GM12874 (cell line): Measurements from ENCODE around the gene FRMPD4.

Source experiments
- CTCF ChIP-seq: IDR thresholded peaks from 2 replicates; pipeline ENCODE4 v1.5.1; 2011; ENCODE audit warnings: low read depth, mild to moderate bottlenecking, control low read depth, low read length, moderate library complexity; ENCODE audit not compliant: insufficient read depth

The FRMPD4 gene

GRCh38 chrX:12447448-12448064 lies 309.3 kb downstream of the FRMPD4 start:
- no peak for TF ChIP-seq CTCF

GRCh38 chrX:12452268-12452667 lies 314.0 kb downstream of the FRMPD4 start:
- TF ChIP-seq CTCF, result no peak

GRCh38 chrX:12460929-12461328 lies 322.7 kb downstream of the FRMPD4 start:
- TF ChIP-seq CTCF, result no peak

GRCh38 chrX:12463052-12463451 lies 324.8 kb downstream of the FRMPD4 start:
- TF ChIP-seq CTCF, result no peak

- no peak for TF ChIP-seq CTCF
These were observed 325.6 kb downstream of the FRMPD4 start for GRCh38 chrX:12463873-12464272.

- TF ChIP-seq CTCF, result no peak
These were observed 329.0 kb downstream of the FRMPD4 start for GRCh38 chrX:12467321-12467720.

GRCh38 chrX:12469296-12469695 lies 331.0 kb downstream of the FRMPD4 start:
- no peak for TF ChIP-seq CTCF
